ENCODE data around the gene RPL29.
"Not testable (repeated sequence)": the region's sequence is repeated elsewhere in the genome, so short reads cannot be mapped to it uniquely, and the experiment has no call there.

RPL29 gene

GRCh38 chr3:51995346-51996163 lies at the start of gene RPL29:
Gene RPL29 (minus strand): TSS chr3:51995895. CDS start chr3:51995461, 434 bp downstream.
- peak; percentile 67 for DNase-seq

DNA sequence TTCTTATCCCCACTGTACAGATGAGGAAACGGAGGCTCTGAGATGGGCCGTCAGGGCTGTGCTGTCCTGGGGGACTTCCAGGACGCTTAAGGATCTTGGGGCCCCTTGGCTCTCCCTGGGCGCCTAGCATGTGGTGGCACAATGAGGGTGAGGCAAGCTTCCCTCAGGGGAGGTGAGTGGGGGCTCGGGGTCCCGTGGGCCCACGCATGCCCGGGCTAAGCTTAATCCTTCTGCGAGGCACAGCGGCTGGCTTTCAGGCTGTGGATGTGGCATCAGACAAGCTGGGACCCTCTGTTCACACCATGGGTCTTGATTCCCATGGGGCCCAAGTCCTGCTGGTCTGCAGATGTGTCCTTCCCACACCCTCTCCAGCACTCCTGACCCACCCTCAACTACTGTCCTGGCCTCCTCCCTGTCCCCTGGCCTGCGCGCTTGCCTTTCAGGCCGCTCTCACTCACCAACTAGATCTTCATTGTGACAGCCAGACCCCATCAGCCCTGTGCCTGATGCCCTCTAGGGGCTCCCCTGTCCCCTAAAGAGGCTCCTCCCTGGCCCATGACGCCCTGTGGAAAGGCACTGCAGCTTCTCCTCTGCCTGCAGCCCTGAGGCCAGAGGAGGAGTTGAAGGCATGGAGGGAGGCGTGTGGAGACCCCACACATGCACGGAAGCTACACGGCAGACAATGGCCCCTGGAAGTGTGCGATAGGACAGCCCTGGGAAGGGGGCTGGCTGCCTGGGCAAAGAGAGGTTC lies 49.3 kb upstream of the RPL29 start:
- no peak for DNase-seq

DNA sequence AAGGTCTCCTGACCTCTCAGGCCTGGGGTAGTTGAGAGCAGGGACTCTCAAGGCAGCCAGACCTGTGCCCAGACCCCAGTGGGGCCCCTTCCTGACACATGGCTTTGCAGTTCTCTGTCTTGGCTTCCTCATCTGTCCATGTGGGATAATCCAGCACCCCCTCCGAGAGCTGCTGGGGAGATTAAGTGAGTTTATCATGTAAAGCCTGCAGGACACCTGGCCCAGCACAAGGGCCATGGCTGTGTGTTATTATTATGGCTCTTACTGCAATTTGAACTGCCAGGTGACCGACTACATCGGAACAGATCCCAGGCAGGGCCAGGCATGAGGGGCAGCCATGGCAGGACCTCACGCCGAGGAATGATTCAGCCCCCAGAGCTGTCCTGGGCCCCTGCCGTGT lies 48.1 kb upstream of the RPL29 start:
- no peak for DNase-seq

- not testable (repeated sequence) for DNase-seq
These were observed 47.3 kb upstream of the RPL29 start for GRCh38 chr3:52043039-52043438.

DNA sequence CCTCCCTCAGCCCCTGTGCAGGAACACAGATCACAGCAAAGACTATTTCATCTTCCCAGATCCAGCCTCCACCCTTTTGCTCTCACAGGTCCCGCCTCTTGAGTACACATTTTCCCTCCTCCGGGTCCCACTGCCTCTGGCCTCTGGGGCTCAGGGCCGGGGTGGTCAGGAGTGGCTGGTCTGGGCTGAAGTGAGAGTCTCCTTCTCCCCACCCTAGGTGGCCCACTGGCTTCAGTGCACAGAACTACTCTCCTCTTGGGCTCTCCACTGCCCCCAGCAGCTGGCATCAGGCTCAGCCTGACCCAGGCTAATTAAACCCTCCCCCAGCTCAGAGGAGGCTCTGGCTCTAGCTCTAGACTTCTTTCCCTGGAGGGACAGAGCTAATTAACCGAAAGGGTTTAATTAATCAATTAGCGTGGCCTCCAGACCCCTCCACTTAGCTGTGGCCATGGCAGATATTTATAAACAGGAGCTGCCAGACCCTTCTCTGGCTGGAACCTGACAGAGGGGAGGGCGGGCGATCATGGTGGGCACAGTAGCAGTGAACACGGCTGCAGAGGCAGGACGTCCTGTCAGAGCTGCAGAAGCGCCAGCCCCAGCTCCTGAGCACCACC lies 45.5 kb upstream of the RPL29 start:
- DNase-seq = no peak

DNA sequence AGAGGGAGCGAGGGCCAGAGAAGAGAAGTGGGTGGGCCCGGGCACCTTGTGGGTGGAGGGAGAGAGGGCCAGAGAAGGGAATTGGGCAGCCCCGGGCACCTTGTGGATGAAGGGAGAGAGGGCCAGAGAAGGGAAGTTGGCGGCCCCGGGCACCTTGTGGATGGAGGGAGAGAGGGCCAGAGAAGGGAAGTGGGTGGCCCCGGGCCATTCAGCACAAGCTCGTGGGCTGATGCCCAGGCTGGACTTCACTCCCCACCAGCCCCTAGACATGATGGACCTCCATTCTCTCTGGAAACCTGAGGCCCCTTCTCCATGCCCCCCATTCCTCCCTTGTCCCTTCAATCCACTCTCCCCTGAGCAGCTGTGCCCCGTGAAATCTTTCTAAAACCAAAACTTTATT lies 44.9 kb upstream of the RPL29 start:
- DNase-seq = no peak

DNA sequence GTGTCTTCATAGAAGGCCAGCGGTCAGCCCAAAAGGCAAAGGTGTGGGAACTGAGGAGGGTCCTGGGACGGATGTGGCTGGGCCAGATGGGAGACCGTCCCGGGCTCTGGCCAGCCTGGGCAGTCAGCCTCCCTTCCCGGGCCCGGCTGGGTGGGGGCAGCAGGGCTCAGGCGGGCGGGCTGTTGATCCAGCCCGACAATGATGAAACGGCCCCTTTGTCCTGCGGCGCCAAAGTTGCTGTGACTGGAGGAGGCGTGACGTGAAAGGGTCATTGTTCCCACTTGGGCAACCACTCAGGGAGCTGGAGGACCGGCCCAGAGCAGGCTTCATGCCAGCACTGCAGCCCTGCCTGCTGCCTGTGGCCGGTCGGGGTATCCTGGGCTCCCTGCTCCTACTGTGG lies 44.2 kb upstream of the RPL29 start:
- no peak for DNase-seq

DNA sequence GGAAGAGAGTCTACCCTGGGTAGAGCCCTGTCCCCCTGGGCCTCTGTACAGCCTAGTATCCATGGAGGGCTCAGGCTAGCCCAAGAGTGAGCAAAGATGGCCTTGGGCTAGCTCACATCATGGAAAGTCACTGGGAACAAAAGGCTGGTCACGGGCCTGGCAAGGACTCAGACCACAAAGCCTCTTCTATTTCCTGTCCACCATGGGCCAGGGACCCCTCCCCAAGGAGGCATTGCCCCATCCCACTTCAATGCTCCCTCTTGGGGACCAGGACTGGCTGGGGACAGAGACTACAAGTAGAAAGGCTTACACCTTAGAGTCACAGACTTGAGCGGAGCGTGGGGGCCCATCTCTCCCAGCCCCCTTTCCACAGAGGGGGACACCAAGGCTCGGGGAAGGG lies 43.7 kb upstream of the RPL29 start:
- DNase-seq = no peak

DNA sequence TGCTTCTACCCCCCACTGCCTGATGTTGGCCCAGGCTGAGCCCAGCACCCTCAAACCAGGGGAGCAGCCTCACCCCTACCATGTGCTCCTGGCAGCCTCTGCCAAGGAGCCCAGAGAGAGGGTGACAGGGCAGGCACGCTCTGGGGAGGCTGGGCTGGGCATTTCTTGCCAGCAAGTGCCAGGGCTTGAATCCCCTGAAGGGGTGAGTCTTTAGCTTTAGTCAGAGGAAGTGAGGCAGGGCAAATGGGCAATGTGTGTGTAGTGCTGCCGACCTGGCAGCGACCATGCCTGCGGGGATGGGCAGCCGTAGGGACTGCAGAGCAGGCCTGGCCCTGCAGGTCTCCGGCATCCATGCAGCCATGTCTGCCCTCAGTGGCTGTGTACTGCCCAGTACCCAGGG lies 42.5 kb upstream of the RPL29 start:
- DNase-seq = no peak

- no peak for DNase-seq
These were observed 41.6 kb upstream of the RPL29 start for GRCh38 chr3:52037291-52037690.

- no peak for DNase-seq
These were observed 41.1 kb upstream of the RPL29 start for GRCh38 chr3:52036829-52037228.

DNA sequence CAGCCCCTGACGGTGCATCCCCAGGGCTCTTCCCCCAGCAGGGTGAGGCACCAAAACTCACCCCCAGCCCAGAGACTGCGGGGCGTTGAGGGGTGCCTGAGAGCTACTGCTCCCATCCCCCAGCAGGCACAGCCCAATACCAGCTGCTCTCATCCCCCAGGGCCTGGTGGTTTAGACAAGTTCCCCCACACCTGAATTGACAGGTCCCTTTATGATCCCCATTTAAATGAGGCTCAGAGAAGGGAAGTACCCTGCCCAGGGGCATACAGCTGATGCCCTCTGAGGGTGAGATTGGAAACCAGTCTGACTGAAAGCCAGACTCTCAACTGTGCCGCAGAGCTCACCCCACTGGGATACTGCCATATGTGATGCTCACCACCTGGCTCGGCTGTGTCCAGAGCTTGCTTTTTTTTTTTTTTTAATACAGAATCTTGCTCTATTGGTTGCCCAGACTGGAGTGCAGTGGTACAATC lies 40.6 kb upstream of the RPL29 start:
- DNase-seq = no peak

GRCh38 chr3:52034651-52035050 lies 39.0 kb upstream of the RPL29 start:
- no peak for DNase-seq

DNA sequence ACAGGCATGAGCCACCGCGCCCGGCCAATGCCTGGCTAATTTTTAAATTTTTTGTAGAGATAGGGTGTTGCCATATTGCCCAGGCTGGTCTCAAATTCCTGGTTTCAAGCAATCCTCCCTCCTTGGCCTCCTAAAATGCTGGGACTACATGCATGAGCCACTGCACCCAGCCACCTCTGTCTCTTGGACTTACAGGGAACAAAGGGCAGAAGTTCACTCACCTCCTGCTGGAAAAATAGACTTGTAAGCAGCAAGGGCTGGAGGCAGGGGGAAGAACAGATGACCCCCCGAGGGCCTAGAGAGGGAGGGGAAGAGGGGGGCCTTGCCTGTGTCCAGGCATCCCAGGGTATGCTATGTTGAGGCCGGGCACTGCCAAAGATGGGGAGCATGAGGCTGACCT lies 38.5 kb upstream of the RPL29 start:
- no peak for DNase-seq

DNA sequence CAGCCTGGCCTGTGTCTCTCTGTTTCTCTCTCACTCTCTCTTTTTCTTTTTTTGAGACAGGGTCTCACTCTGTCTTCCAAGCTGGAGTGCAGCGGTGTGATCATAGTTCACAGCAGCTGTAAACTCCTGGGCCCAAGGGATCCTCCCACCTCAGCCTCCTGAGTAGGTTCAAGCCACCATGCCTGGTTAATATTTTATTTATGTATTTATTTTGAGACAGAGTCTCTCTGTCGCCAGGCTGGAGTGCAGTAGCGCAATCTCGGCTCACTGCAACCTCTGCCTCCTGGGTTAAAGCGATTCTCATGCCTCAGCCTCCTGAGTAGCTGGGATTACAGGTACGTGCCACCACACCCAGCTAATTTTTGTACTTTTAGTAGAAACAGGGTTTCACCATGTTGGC lies 38.1 kb upstream of the RPL29 start:
- not testable (repeated sequence) for DNase-seq

- no peak for DNase-seq
These were observed 37.2 kb upstream of the RPL29 start for GRCh38 chr3:52032702-52033408.

DNA sequence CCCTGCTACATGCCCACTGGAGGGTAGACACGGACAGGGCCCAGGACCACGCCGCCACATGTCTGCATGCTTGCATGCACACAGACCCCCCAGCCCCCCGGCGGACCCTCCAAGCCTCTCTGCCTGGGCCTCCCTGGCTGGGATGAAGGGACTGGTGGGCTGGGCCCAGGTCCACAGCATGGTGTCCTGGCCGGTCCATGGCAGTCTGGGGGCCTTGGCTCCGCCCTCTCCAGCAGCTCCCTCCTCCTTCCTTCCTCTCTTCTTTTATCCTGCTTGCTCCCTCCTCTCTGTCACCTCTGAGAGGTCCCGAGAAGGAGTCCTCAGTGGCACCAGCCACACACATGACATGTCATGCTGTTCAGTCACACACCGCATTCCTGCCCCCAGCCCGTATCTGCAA lies 36.2 kb upstream of the RPL29 start:
- no peak for DNase-seq

- DNase-seq = no peak
These were observed 35.1 kb upstream of the RPL29 start for GRCh38 chr3:52030714-52031310.

DNA sequence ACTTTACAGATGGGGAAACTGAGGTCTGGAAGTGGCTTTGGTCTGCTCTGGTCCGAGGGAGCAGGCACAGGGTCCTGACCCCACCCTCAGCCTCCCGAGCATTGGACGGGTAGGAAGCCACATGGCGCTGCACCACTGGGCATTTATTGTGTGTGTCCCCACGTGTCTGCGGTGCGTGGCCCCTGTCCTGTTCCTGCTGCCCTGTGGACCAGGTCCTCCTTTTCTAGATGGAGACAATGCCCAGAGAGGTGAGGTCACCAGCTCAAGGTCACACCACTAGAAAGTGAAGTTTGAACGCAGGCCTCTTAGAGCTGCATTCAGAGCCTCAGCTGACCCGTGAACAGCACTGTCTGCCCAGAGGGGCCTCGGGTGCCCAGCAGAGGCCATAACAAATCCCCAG lies 33.8 kb upstream of the RPL29 start:
- no peak for DNase-seq

- DNase-seq = no peak
These were observed 33.4 kb upstream of the RPL29 start for GRCh38 chr3:52029053-52029452.

- DNase-seq = peak; percentile 12
These were observed 32.9 kb upstream of the RPL29 start for GRCh38 chr3:52028572-52028971.

DNA sequence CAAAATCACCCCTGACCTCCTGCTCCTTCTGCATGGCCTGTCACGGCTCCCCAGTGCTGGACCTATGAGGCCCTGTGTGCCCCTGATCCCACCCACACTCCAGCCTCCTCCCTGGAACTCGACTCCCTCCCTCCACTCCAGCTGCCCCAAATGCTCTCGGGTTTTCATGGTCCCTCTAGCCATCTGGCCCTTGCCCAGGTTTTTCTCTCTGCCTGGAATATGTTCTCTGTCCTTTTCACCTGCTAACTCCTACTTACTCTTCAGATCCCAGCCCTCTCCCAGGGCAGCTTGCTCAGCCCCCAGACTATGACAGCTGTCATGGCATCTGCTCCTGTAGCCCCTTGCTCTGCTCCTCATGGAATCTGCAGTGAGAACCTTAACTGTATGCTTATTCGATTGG lies 30.3 kb upstream of the RPL29 start:
- DNase-seq = peak; percentile 58

DNA sequence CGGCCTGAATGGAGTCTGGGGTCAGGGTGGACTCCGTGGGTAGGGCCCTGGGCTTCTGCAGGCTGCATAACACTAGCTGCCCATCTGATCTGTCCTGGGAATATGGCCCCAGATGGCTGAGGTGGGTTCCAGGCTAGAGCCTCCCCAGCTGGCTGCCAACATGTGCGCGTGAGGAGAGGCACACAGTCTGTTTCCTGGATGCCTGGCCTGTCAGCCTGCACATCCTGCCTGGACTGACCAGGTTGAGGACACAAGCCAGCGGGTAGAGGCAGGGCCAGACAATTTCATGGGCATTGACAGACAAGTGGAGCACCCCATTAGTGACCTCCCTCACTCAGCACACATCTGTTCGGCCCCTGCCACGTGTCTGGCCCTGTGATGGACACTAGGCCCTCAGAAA lies 29.8 kb upstream of the RPL29 start:
- DNase-seq = no peak
